CD4-positive, alpha-beta memory T cell (primary cell): ENCODE measurements around the gene ITIH3. TPM values are rescaled to one million over a fixed set of nuclear protein-coding genes. Genes with fewer than 3 reads are reported as not detected.

Experiments used
- CTCF ChIA-PET: fragments of 350-600 bp; sonication (Branson Sonifier 250); formaldehyde crosslinking; loops from one replicate; lab custom pipeline; 2021; ENCODE audit warnings: inconsistent platforms; ENCODE audit not compliant: partially characterized antibody; lab: Charles Lee
- POLR2A ChIA-PET: fragments of 350-600 bp; sonication (Branson Sonifier 250); formaldehyde crosslinking; loops from one replicate; lab custom pipeline; 2021; ENCODE audit not compliant: partially characterized antibody; lab: Charles Lee
- DNase-seq, 5 donors: peaks; one replicate each; pipeline versions ENCODE4 v3.0.0 to v3.0.0-alpha.2; 2020 to 2022; ENCODE audit warnings: mixed read lengths in 1 of 5
- H3K27ac ChIP-seq: one replicate; pipeline ENCODE4 v1.7.0; 2013; ENCODE audit warnings: low read depth, low read length
- H3K27me3 ChIP-seq: 2 replicates; pipeline ENCODE4 v1.7.0; 2013; ENCODE audit warnings: mild to moderate bottlenecking, low read length, moderate library complexity; ENCODE audit not compliant: insufficient read depth
- H3K36me3 ChIP-seq: 2 replicates; pipeline ENCODE4 v1.7.0; 2013; ENCODE audit warnings: mild to moderate bottlenecking, low read length, moderate library complexity; ENCODE audit not compliant: insufficient read depth
- H3K4me1 ChIP-seq: 2 replicates; pipeline ENCODE4 v1.7.0; 2013; ENCODE audit warnings: mild to moderate bottlenecking, low read length, moderate library complexity; ENCODE audit not compliant: insufficient read depth
- H3K4me3 ChIP-seq, 2 donors: one replicate each; pipeline ENCODE4 v1.7.0; 2013; ENCODE audit warnings: low read length in 2 of 2, mild to moderate bottlenecking in 1 of 2
- H3K9me3 ChIP-seq, 2 donors: one replicate each; pipeline ENCODE4 v1.7.0; 2013; ENCODE audit warnings: low read length in 2 of 2, control low read depth in 1 of 2; ENCODE audit not compliant: control insufficient read depth in 1 of 2
- H3K27ac Mint-ChIP-seq, 7 donors: one replicate each; pipeline ENCODE4 v1.8.0; 2020 to 2021; ENCODE audit warnings: mixed read lengths in 7 of 7, mild to moderate bottlenecking in 6 of 7, inconsistent platforms in 3 of 7, moderate library complexity in 3 of 7
- H3K27me3 Mint-ChIP-seq, 2 donors: one replicate each; pipeline ENCODE4 v1.8.0; 2020 to 2021; ENCODE audit warnings: mixed read lengths in 2 of 2
- H3K36me3 Mint-ChIP-seq, 2 donors: one replicate each; pipeline ENCODE4 v1.8.0; 2020 to 2021; ENCODE audit warnings: mixed read lengths in 2 of 2, inconsistent platforms in 1 of 2, mild to moderate bottlenecking in 1 of 2
- H3K4me1 Mint-ChIP-seq, 4 donors: one replicate each; pipeline ENCODE4 v1.8.0; 2020 to 2021; ENCODE audit warnings: mixed read lengths in 4 of 4, mild to moderate bottlenecking in 1 of 4
- H3K4me3 Mint-ChIP-seq, 8 donors: one replicate each; pipeline ENCODE4 v1.8.0; 2020 to 2021; ENCODE audit warnings: mixed read lengths in 8 of 8, mild to moderate bottlenecking in 7 of 8, moderate library complexity in 6 of 8, inconsistent platforms in 3 of 8
- H3K9me3 Mint-ChIP-seq, 8 donors: one replicate each; pipeline ENCODE4 v1.8.0; 2020 to 2021; ENCODE audit warnings: mixed read lengths in 8 of 8, mild to moderate bottlenecking in 5 of 8, inconsistent platforms in 3 of 8, moderate library complexity in 1 of 8
- intact Hi-C: fragments of 100-400 bp; cut with micrococcal nuclease; formaldehyde crosslinking; loops from one replicate; pipeline ENCODE4 v1.15.1; 2023
- polyA plus RNA-seq, 2 donors: library from polyadenylated mRNA; unstranded; fragments of 300-500 nt; fragmentation: Illumina TruSeq; gene quantifications; one replicate each; pipeline ENCODE4 v1.2.3, GENCODE V29; 2021
- total RNA-seq, 2 experiments: library from RNA; stranded (reverse); gene quantifications; one replicate each; pipeline ENCODE4 v1.2.3, GENCODE V29; 2021

The ITIH3 gene
- total and polyA plus RNA-seq, 4 experiments from 2014 or later = not detected

GRCh38 chr3:52790741-52791140 lies 3.9 kb upstream of the ITIH3 start:
- POLR2A ChIA-PET = no interaction called here
- Histone ChIP-seq H3K9me3 (no peaks in the 10 kb centered on the region), H3K27me3 (no peaks in the 10 kb centered on the region), H3K27ac (no peak overlapping the region), H3K4me1 (no peaks in the 10 kb centered on the region), H3K36me3 (no peaks in the 10 kb centered on the region), H3K4me3 (no peak overlapping the region)
- Mint-ChIP-seq H3K27me3 (peaks cover 0 to 1% of the 10 kb centered on the region in 2 donors), H3K4me1 (no peaks in the 10 kb centered on the region), H3K36me3 (no peaks in the 10 kb centered on the region), H3K9me3 (peaks cover 0 to 2% (median 0%) of the 10 kb centered on the region in 8 donors), H3K27ac (no peak overlapping the region), H3K4me3 (no peak overlapping the region)
- intact Hi-C loops = no loop called here
- DNase-seq = no peak
- CTCF ChIA-PET = no interaction called here

GRCh38 chr3:52791366-52791765 lies 3.2 kb upstream of the ITIH3 start:
- no peaks in the 10 kb centered on the region for H3K36me3 ChIP-seq
- H3K36me3 Mint-ChIP-seq = no peaks in the 10 kb centered on the region
- no peak overlapping the region for H3K27ac ChIP-seq
- H3K4me3 Mint-ChIP-seq = no peak overlapping the region
- H3K27me3 ChIP-seq = no peaks in the 10 kb centered on the region
- peaks cover 0 to 1% of the 10 kb centered on the region in 2 donors for H3K27me3 Mint-ChIP-seq
- ChIA-PET POLR2A (no interaction called here), CTCF (no interaction called here)
- H3K9me3 Mint-ChIP-seq = peaks cover 0 to 2% (median 0%) of the 10 kb centered on the region in 8 donors
- H3K4me1 ChIP-seq = no peaks in the 10 kb centered on the region
- no peak overlapping the region for H3K27ac Mint-ChIP-seq
- no peak overlapping the region for H3K4me3 ChIP-seq
- intact Hi-C loops = no loop called here
- no peak for DNase-seq
- no peaks in the 10 kb centered on the region for H3K9me3 ChIP-seq
- no peaks in the 10 kb centered on the region for H3K4me1 Mint-ChIP-seq

DNA sequence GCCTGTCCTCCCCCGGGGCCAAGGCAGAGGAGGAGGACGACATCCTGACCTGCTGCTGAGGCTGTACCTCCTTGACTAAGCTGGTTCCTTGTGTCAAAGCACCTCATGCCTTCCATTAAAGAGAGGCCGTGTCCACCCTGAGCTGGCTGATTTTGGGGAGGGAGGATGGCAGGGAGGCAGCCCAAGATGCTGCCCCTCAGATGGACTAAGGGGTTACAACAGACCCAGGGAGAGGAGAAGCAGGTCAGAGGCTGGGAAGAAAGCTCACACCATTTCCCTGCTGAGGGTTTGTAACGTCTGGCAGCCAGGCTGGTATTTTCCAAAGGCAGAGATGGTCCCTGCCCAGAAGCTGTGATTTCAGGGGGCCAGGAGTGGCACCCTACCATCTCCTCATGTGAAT lies 2.7 kb upstream of the ITIH3 start:
- H3K4me3 Mint-ChIP-seq = no peak overlapping the region
- no peak overlapping the region for H3K27ac ChIP-seq
- no peaks in the 10 kb centered on the region for H3K4me1 ChIP-seq
- H3K36me3 Mint-ChIP-seq = no peaks in the 10 kb centered on the region
- no peak for DNase-seq
- no peaks in the 10 kb centered on the region for H3K4me1 Mint-ChIP-seq
- no peaks in the 10 kb centered on the region for H3K27me3 ChIP-seq
- peaks cover 0 to 2% (median 0%) of the 10 kb centered on the region in 8 donors for H3K9me3 Mint-ChIP-seq
- peaks cover 0 to 1% of the 10 kb centered on the region in 2 donors for H3K27me3 Mint-ChIP-seq
- no peak overlapping the region for H3K4me3 ChIP-seq
- ChIA-PET CTCF (no interaction called here), POLR2A (no interaction called here)
- intact Hi-C loops = no loop called here
- no peak overlapping the region for H3K27ac Mint-ChIP-seq
- no peaks in the 10 kb centered on the region for H3K9me3 ChIP-seq
- no peaks in the 10 kb centered on the region for H3K36me3 ChIP-seq

DNA sequence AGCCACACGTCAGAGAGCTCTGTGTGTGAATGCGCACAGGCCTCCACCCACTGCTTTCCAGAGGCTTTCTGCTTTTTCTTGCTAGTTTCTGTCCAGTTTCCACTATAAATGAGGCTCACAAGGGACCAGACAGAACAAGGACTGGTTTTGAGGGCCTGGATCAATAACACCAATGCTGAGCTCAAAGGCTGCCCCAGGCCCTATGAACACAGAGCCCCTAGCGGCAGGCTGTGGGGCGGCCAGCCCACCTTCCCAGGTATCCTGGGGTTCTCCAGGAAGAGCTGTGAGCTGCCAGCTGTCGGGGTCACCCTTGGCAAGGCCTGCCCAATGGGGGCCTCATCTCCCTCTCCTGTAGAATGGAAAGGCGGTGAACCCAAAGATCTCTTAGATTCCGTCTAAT lies 2.2 kb upstream of the ITIH3 start:
- Mint-ChIP-seq H3K4me1 (no peaks in the 10 kb centered on the region), H3K9me3 (peaks cover 0 to 2% (median 0%) of the 10 kb centered on the region in 8 donors), H3K27me3 (peaks cover 0 to 1% of the 10 kb centered on the region in 2 donors), H3K27ac (no peak overlapping the region), H3K4me3 (no peak overlapping the region), H3K36me3 (no peaks in the 10 kb centered on the region)
- Histone ChIP-seq H3K4me3 (no peak overlapping the region), H3K36me3 (no peaks in the 10 kb centered on the region), H3K4me1 (no peaks in the 10 kb centered on the region), H3K27me3 (no peaks in the 10 kb centered on the region), H3K27ac (no peak overlapping the region), H3K9me3 (no peaks in the 10 kb centered on the region)
- DNase-seq = no peak
- intact Hi-C loops = no loop called here
- POLR2A ChIA-PET = no interaction called here
- CTCF ChIA-PET = no interaction called here

DNA sequence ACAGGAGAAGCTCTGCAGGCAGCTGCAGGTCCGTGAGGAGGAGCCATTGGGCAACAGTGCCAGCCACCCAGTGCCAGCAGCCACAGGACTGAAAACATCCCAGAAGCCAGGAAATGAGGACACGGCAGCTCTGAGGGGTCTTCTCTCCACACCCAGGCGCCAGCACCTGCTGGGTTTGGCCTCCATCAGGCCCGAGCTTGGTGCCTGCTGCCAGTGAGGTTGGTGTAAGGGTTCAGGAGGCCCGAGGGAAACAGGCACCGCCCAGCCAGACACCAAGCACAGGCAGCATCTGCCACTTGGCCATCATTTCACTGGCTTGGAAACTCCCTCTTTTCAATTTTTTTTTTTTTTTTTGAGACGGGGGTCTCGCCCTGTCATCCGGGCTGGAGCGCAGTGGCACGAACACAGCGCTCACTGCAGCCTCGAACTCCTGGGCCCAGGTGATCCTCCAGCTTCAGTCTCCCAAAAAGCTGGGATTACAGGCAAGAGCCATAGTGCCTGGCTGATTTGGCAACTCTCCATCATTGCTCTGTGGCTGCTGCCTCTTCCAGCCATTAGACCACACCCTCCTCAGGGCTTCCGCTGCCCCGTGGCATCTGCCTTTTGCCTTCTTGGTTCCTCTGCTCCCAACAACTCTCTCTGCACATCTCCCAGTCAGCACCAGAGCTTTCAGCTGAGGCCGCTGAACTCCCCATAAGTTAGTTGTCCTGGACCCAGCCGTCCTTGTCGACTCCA lies 1.5 kb upstream of the ITIH3 start:
- no peaks in the 10 kb centered on the region for H3K4me1 ChIP-seq
- no peak for DNase-seq
- no peak overlapping the region for H3K4me3 ChIP-seq
- no peaks in the 10 kb centered on the region for H3K36me3 ChIP-seq
- POLR2A ChIA-PET = no interaction called here
- intact Hi-C loops = no loop called here
- Mint-ChIP-seq H3K27ac (no peak overlapping the region), H3K4me3 (no peak overlapping the region), H3K4me1 (no peaks in the 10 kb centered on the region), H3K27me3 (peaks cover 0 to 1% of the 10 kb centered on the region in 2 donors), H3K36me3 (no peaks in the 10 kb centered on the region), H3K9me3 (peaks cover 0 to 2% (median 0%) of the 10 kb centered on the region in 8 donors)
- H3K27me3 ChIP-seq = no peaks in the 10 kb centered on the region
- H3K9me3 ChIP-seq = no peaks in the 10 kb centered on the region
- CTCF ChIA-PET = no interaction called here
- no peak overlapping the region for H3K27ac ChIP-seq

DNA sequence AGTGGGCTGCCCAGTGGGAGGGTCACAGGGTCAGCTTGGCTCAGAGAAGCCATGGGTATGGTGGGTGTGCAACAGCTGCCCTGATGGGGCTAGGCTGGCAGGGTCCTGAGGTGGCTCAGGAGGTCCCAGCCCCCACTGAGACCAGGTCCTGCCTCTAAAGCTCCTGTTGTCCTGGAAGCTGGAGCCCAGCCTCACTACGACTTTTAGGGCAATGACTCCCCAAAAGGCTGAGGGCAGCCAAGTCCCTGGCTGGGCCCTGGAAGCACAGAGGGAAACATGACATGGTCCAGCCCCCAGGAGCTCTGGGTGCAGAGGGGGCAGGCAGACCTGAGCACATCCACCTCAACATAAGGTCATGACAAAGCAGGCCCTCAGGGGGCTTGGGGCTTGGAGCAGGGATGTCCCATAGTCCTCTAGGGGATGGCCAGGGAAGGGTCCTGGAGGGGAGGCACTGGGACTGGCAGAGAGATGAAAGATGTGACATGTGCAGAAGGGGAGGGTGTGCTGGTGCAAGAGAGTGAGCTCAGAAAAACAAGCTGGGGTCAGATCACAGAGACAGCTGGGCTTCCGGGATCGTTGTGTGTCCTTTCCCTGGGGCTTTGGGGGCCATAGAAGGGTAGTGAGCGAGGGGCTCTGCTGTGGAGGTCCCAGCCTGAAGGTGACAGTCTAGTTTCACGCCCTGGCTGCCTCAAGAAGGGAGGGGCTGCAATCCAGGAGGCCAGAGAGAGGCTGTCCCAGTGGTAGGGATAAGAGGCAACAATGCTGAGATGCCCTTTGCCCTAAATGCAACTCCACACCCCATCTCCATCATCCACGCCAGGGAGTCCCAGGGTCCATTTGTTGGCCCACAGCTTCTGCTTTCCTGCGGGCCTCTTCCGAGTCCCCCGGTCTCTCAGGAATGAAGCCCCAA lies 639 bp upstream of the ITIH3 start:
- Histone ChIP-seq H3K27ac (no peak overlapping the region), H3K27me3 (no peaks in the 10 kb centered on the region), H3K36me3 (no peaks in the 10 kb centered on the region), H3K4me1 (no peaks in the 10 kb centered on the region), H3K9me3 (no peaks in the 10 kb centered on the region), H3K4me3 (no peak overlapping the region)
- Mint-ChIP-seq H3K36me3 (no peaks in the 10 kb centered on the region), H3K9me3 (peaks cover 0 to 2% (median 0%) of the 10 kb centered on the region in 8 donors), H3K4me1 (no peaks in the 10 kb centered on the region), H3K4me3 (no peak overlapping the region), H3K27me3 (peaks cover 0 to 1% of the 10 kb centered on the region in 2 donors), H3K27ac (peak overlapping the region in 1 of 7 donors; percentile 17)
- ChIA-PET POLR2A (no interaction called here), CTCF (no interaction called here)
- DNase-seq = no peak
- intact Hi-C loops = no loop called here

GRCh38 chr3:52795298-52795900 lies 803 bp downstream of the ITIH3 start:
- H3K27ac ChIP-seq = no peak overlapping the region
- no peak overlapping the region for H3K4me3 Mint-ChIP-seq
- H3K27ac Mint-ChIP-seq = no peak overlapping the region
- no peaks in the 10 kb centered on the region for H3K36me3 Mint-ChIP-seq
- no peaks in the 10 kb centered on the region for H3K36me3 ChIP-seq
- H3K27me3 Mint-ChIP-seq = peaks cover 0 to 3% of the 10 kb centered on the region in 2 donors
- H3K27me3 ChIP-seq = no peaks in the 10 kb centered on the region
- DNase-seq = no peak
- ChIA-PET POLR2A (no interaction called here), CTCF (no interaction called here)
- H3K4me1 ChIP-seq = no peaks in the 10 kb centered on the region
- intact Hi-C loops = no loop called here
- peaks cover 0 to 2% (median 0%) of the 10 kb centered on the region in 8 donors for H3K9me3 Mint-ChIP-seq
- H3K4me1 Mint-ChIP-seq = no peaks in the 10 kb centered on the region
- no peak overlapping the region for H3K4me3 ChIP-seq
- no peaks in the 10 kb centered on the region for H3K9me3 ChIP-seq
